PC-3 (cell line): Measurements from ENCODE around the gene KLHL7. TPM values are rescaled to one million over a fixed set of nuclear protein-coding genes. Genes with fewer than 3 reads are reported as not detected.

Source experiments
- ATAC-seq: fragments of 200-7000 bp; cut with Tn5 transposase; 2 replicates; pipeline ENCODE4 v1.9.1; 2020; ENCODE audit warnings: mild to moderate bottlenecking, moderate library complexity
- BruUV-seq: library from RNA; stranded (reverse); fragments of 400-500 nt; replicated peaks from 2 replicates; lab custom pipeline; 2021; lab: Mats Ljungman, UMichigan
- CTCF ChIA-PET: fragments of 300-600 bp; sonication (Branson Sonifier 250); formaldehyde crosslinking; loops from one replicate; lab custom pipeline; 2022; ENCODE audit warnings: antibody characterized with exemption; lab: Charles Lee
- POLR2A ChIA-PET: fragments of 300-600 bp; sonication (Branson Sonifier 250); formaldehyde crosslinking; loops from one replicate; lab custom pipeline; 2022; ENCODE audit warnings: antibody characterized with exemption; ENCODE audit not compliant: unreplicated experiment; lab: Charles Lee
- DNase-seq: peaks from one replicate; pipeline ENCODE4 v3.0.0-alpha.2; 2015
- H2AFZ ChIP-seq: fragments of 300-600 bp; sonication (generic); 2 replicates; pipeline ENCODE4 v1.6.0; 2016; ENCODE audit warnings: antibody characterized with exemption, low read length
- H3F3A ChIP-seq: fragments of 300-600 bp; sonication (generic); one replicate; pipeline ENCODE4 v1.6.0; 2017; ENCODE audit warnings: antibody characterized with exemption, low read length, control low read depth, mild to moderate bottlenecking; ENCODE audit not compliant: unreplicated experiment
- H3K27ac ChIP-seq: fragments of 300-600 bp; sonication (generic); 2 replicates; pipeline ENCODE4 v1.5.1; 2016; ENCODE audit warnings: mild to moderate bottlenecking, low read length
- H3K27me3 ChIP-seq: fragments of 300-600 bp; sonication (generic); 2 replicates; pipeline ENCODE4 v1.6.1; 2016; ENCODE audit warnings: low read length, mixed read lengths
- H3K36me3 ChIP-seq: fragments of 300-600 bp; sonication (generic); 2 replicates; pipeline ENCODE4 v1.6.1; 2016; ENCODE audit warnings: low read depth, mixed run types, low read length, mixed read lengths
- H3K4me1 ChIP-seq: fragments of 300-600 bp; sonication (generic); 2 replicates; pipeline ENCODE4 v1.5.1; 2016; ENCODE audit warnings: low read length; ENCODE audit not compliant: insufficient read depth
- H3K4me2 ChIP-seq: fragments of 300-600 bp; sonication (generic); 2 replicates; pipeline ENCODE4 v1.6.0; 2016; ENCODE audit warnings: low read length
- H3K4me3 ChIP-seq: fragments of 300-600 bp; sonication (generic); 2 replicates; pipeline ENCODE4 v1.5.1; 2016; ENCODE audit warnings: mild to moderate bottlenecking, low read length, mixed read lengths
- H3K79me2 ChIP-seq: fragments of 300-600 bp; sonication (generic); 2 replicates; pipeline ENCODE4 v1.6.1; 2017; ENCODE audit warnings: low read length, mixed read lengths
- H3K9ac ChIP-seq: fragments of 300-600 bp; sonication (generic); 2 replicates; pipeline ENCODE4 v1.6.0; 2016; ENCODE audit warnings: mild to moderate bottlenecking, low read length
- H3K9me2 ChIP-seq: fragments of 300-600 bp; sonication (generic); replicated peaks from 2 replicates; pipeline ENCODE4 v1.6.1; 2016; ENCODE audit warnings: mixed run types, low read length, mixed read lengths
- H3K9me3 ChIP-seq: fragments of 300-600 bp; sonication (generic); 2 replicates; pipeline ENCODE4 v1.6.1; 2016; ENCODE audit warnings: low read length, mixed read lengths
- H4K20me1 ChIP-seq: fragments of 300-600 bp; sonication (generic); 2 replicates; pipeline ENCODE4 v1.6.1; 2016; ENCODE audit warnings: low read length, mixed read lengths
- EZH2 ChIP-seq: fragments of 300-600 bp; sonication (generic); IDR thresholded peaks from one replicate; pipeline ENCODE4 v1.6.1; 2017; ENCODE audit warnings: antibody characterized with exemption, mild to moderate bottlenecking, low read length; ENCODE audit not compliant: unreplicated experiment
- EZH2phosphoT487 ChIP-seq: fragments of 300-600 bp; sonication (generic); IDR thresholded peaks from 2 replicates; pipeline ENCODE4 v1.6.1; 2018; ENCODE audit warnings: mild to moderate bottlenecking, antibody characterized with exemption, low read length, borderline replicate concordance
- intact Hi-C: fragments of 100-400 bp; cut with micrococcal nuclease; formaldehyde crosslinking; loops from 2 replicates; pipeline ENCODE4 v1.9.0; 2023
- total RNA-seq: library from RNA; depleted of rRNA; stranded (reverse); fragments of >200 nt; gene quantifications from 2 replicates; pipeline ENCODE4 v1.2.3, GENCODE V29; 2014
- TF ChIP-seq, protein P1 (sequence below): fragments of 300-600 bp; sonication (generic); conservative IDR thresholded peaks from 2 replicates; pipeline ENCODE4 v1.5.1; 2017; ENCODE audit warnings: antibody characterized with exemption, low read depth, mild to moderate bottlenecking, low read length

Gene KLHL7
- total RNA-seq, 1 experiment from 2014 or later = 31.1 TPM

DNA sequence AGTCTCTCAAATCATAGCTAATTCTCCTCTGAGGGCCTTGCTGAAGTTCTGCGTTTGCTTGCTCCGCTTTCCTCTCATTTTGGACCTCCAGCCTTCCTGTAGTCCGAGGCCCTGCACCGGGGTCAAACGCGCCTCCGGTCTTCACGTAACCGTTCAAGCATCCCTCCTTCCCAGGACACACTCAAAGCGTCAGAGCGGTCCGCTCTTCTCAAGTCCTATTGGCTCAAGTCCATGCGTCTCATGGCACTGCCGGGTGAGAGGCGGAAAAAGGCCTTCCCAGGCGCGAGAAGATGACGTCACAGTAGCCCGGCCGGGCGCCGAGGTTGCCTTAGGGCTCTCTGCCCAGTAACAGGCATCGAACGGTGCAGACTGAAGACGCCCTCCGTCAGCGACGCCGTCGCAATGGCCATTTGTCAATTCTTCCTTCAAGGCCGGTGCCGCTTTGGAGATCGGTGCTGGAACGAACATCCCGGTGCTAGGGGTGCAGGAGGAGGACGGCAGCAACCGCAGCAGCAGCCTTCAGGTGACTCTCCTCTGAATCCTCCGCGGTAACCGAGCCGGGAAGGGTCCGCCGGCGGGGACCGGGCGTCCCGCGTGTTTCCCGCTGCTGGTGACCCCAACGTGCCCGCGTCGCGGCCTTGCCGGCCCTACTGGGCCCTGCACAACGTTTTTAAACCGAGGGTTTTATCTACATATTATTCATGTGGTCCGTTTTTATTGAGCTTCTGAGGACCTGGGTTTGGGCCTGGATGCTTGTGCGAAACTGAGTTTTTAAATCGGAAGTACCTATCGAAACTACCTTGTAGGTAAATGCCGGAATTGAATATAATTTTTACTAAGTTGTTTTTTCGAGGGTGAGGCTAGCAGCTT, 76.3 kb downstream of the KLHL7 start, which contains the start of gene NUP42:
Gene NUP42, plus strand, starts transcription at position 365 of the 870 bp plus-strand sequence. Its CDS starts 38 bp downstream, at position 403.
- DNase-seq (peak; percentile 99), ATAC-seq (peak; percentile 91)
- Histone ChIP-seq H3K9me2 (no peaks in the 10 kb centered on the region), H3K27ac (peak within 1 kb of the TSS; percentile 56), H3K4me3 (peak within 1 kb of the TSS; percentile 88), H4K20me1 (peaks cover 20% of the 10 kb centered on the region; the same call in 1 of the 2 replicates), H3K27me3 (no peaks in the 10 kb centered on the region), H2AFZ (peak within 1 kb of the TSS; percentile 89), H3K79me2 (peaks cover 50% of the 10 kb centered on the region), H3K9ac (peak within 1 kb of the TSS; percentile 98), H3K4me2 (peak within 1 kb of the TSS; percentile 83), H3K36me3 (peaks cover 16% of the 10 kb centered on the region; the same call in 1 of the 2 replicates), H3K4me1 (peaks cover 27% of the 10 kb centered on the region), H3K9me3 (no peaks in the 10 kb centered on the region), H3F3A (no peaks in the 10 kb centered on the region)
- CTCF ChIA-PET = interaction anchor here (0.7 to 1.0 kb wide), 3 partner anchors 76 to 363 kb away, joined by 3 to 6 read pairs (median 5); no protein-coding TSS in a partner anchor
- intact Hi-C loops = loop anchor here (1.0 to 5.0 kb wide), 4 partner anchors 75 to 360 kb away; partner anchors contain the start of gene TOMM7
- no peak for TF ChIP-seq EZH2
- TF ChIP-seq, protein P1, sequence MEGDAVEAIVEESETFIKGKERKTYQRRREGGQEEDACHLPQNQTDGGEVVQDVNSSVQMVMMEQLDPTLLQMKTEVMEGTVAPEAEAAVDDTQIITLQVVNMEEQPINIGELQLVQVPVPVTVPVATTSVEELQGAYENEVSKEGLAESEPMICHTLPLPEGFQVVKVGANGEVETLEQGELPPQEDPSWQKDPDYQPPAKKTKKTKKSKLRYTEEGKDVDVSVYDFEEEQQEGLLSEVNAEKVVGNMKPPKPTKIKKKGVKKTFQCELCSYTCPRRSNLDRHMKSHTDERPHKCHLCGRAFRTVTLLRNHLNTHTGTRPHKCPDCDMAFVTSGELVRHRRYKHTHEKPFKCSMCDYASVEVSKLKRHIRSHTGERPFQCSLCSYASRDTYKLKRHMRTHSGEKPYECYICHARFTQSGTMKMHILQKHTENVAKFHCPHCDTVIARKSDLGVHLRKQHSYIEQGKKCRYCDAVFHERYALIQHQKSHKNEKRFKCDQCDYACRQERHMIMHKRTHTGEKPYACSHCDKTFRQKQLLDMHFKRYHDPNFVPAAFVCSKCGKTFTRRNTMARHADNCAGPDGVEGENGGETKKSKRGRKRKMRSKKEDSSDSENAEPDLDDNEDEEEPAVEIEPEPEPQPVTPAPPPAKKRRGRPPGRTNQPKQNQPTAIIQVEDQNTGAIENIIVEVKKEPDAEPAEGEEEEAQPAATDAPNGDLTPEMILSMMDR = no peak
- TF ChIP-seq EZH2phosphoT487 = no peak
- POLR2A ChIA-PET = interaction anchor here (0.6 kb wide), 1 partner anchor 295 kb away, joined by 3 read pairs; no protein-coding TSS in a partner anchor
- TSS peak; percentile 60 for BruUV-seq

DNA sequence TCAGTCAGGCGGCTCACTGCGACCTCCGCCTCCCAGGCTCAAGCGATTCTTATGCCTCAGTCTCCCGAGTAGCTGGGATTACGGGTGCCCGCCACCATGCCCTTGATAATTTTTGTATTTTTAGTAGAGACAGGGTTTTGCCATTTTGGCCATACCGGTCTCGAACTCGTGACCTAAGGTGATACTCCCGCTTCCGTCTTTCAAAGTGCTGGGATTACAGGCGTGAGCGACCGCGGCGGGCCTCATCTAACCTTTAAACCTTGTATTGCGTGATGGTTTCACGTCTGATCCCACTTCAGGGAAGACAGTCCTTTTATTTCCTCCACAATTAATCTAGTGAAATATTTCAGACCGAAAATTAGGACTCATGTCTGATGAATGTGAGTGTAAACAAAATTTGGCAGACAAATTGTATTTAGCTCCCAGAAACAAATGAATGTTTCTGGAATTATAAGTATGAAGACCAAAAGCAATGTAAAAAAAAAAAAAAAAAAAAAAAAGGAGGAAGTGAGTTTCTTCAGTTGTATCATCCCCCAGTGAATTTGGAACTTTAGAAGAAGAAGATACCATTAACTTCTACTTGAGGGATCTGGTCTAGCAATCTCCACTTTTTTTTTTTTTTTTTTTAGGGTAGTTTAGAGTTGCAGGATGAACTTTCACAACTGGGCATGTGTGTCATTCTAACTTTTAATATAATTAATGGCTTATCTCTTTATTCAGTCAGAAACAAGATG, 77.9 kb downstream of the KLHL7 start:
- H3K4me2 ChIP-seq = peak overlapping the region; percentile 83
- no peak for ATAC-seq
- H2AFZ ChIP-seq = no peak overlapping the region
- DNase-seq = no peak
- CTCF ChIA-PET = interaction anchor here (0.7 kb wide), 1 partner anchor 90 kb away, joined by 14 read pairs; no protein-coding TSS in a partner anchor
- POLR2A ChIA-PET = interaction anchor here (1.1 kb wide), 1 partner anchor 97 kb away, joined by 4 read pairs; no protein-coding TSS in a partner anchor
- H3K9ac ChIP-seq = peak overlapping the region; percentile 98
- peaks cover 27% of the 10 kb centered on the region for H3K4me1 ChIP-seq
- H3K9me2 ChIP-seq = no peaks in the 10 kb centered on the region
- intact Hi-C loops = loop anchor here (2.0 to 5.0 kb wide), 4 partner anchors 77 to 361 kb away; partner anchors contain the start of gene TOMM7
- H3K4me3 ChIP-seq = peak overlapping the region; percentile 88
- H3K36me3 ChIP-seq = peaks cover 27% of the 10 kb centered on the region
- H3K27me3 ChIP-seq = no peaks in the 10 kb centered on the region
- H3K79me2 ChIP-seq = peaks cover 60% of the 10 kb centered on the region
- H4K20me1 ChIP-seq = peaks cover 20% of the 10 kb centered on the region; the same call in 1 of the 2 replicates
- no TSS peak for BruUV-seq
- no peak overlapping the region for H3K27ac ChIP-seq
- no peaks in the 10 kb centered on the region for H3K9me3 ChIP-seq
- H3F3A ChIP-seq = no peaks in the 10 kb centered on the region
- TF ChIP-seq EZH2 (no peak), EZH2phosphoT487 (no peak)
- TF ChIP-seq, protein P1 = no peak
